Tibial artery (tissue), 4 donors: ENCODE measurements around the gene RETREG1.

Experiments used
- DNase-seq, 2 donors: peaks; one replicate each; pipeline ENCODE4 v3.0.0-alpha.2; 2019
- H3K27ac ChIP-seq, 2 donors: fragments of 200-600 bp; sonication (generic) in 1 of 2; 1 replicate in 1 of 2; 2 replicates in 1 of 2; pipeline ENCODE4 v1.5.1; 2018 to 2019; ENCODE audit warnings: mild to moderate bottlenecking in 1 of 2
- H3K27me3 ChIP-seq, 2 donors: fragments of 200-600 bp; sonication (generic) in 1 of 2; one replicate each; pipeline versions ENCODE4 v1.5.1 to v1.6.0; 2016 to 2019
- H3K36me3 ChIP-seq, 3 donors: fragments of 200-600 bp; sonication (generic) in 2 of 3; one replicate each; pipeline ENCODE4 v1.5.1; 2016 to 2019; ENCODE audit warnings: mild to moderate bottlenecking in 2 of 3
- H3K4me1 ChIP-seq, 4 donors: fragments of 200-600 bp; sonication (generic) in 2 of 4; 1 replicate in 3 of 4; 2 replicates in 1 of 4; pipeline ENCODE4 v1.5.1; 2016 to 2019
- H3K4me3 ChIP-seq, 2 donors: fragments of 200-600 bp; sonication (generic) in 1 of 2; 1 replicate in 1 of 2; 2 replicates in 1 of 2; pipeline ENCODE4 v1.5.1; 2018 to 2019; ENCODE audit warnings: mild to moderate bottlenecking in 2 of 2
- H3K9me3 ChIP-seq, 3 donors: fragments of 200-600 bp; sonication (generic) in 1 of 3; one replicate each; pipeline ENCODE4 v1.5.1; 2016 to 2019
- intact Hi-C: fragments of 100-400 bp; cut with DNase I; formaldehyde crosslinking; loops from one replicate; pipeline ENCODE4 v1.15.0; 2023; ENCODE audit warnings: low total_unique reads
- TF ChIP-seq, protein P1 (sequence below), 2 experiments: fragments of 200-600 bp in 1 of 2; fragments of 450-650 bp in 1 of 2; IDR thresholded peaks; one replicate each; pipeline ENCODE4 v1.5.1; 2017 to 2019; ENCODE audit warnings: antibody characterized with exemption in 2 of 2, mild to moderate bottlenecking in 1 of 2, moderate library complexity in 1 of 2

The RETREG1 gene

DNA sequence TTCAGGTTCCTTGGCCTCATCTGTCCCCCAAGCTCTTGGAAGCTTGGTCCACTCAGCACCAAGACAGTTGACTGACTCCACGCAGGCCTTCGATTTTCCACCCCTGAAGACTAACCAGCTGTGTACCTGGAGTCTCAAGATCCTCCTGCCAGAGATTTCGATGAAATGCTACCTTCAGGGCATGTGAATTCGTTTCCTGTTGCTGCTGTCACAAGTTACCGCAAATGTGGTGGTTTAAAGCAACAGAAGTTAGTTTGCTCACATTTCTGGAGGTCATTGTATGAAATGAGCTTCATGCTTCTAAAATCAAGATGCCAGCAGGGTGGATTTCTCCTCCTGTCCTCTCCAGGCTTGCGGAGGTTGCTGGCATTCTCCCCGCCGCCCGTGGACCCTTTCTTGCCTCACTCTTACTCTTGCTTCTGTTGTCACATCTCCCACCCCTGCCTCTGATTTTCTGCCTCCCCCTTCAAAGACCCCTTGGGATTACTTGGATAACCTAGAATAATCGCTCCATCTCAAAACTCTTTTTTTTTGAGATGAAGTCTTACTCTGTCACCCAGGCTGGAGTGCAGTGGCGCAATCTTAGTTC, 27.6 kb upstream of the RETREG1 start:
- no peak overlapping the region for H3K4me3 ChIP-seq
- intact Hi-C loops = no loop called here
- H3K27ac ChIP-seq = no peak overlapping the region
- peaks cover 0 to 1% of the 10 kb centered on the region in 2 donors for H3K27me3 ChIP-seq
- no peaks in the 10 kb centered on the region for H3K4me1 ChIP-seq
- H3K36me3 ChIP-seq = no peaks in the 10 kb centered on the region
- no peaks in the 10 kb centered on the region for H3K9me3 ChIP-seq
- no peak for DNase-seq
- TF ChIP-seq, protein P1, sequence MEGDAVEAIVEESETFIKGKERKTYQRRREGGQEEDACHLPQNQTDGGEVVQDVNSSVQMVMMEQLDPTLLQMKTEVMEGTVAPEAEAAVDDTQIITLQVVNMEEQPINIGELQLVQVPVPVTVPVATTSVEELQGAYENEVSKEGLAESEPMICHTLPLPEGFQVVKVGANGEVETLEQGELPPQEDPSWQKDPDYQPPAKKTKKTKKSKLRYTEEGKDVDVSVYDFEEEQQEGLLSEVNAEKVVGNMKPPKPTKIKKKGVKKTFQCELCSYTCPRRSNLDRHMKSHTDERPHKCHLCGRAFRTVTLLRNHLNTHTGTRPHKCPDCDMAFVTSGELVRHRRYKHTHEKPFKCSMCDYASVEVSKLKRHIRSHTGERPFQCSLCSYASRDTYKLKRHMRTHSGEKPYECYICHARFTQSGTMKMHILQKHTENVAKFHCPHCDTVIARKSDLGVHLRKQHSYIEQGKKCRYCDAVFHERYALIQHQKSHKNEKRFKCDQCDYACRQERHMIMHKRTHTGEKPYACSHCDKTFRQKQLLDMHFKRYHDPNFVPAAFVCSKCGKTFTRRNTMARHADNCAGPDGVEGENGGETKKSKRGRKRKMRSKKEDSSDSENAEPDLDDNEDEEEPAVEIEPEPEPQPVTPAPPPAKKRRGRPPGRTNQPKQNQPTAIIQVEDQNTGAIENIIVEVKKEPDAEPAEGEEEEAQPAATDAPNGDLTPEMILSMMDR (IDR thresholded peaks at IDR 0.05) = no peak

DNA sequence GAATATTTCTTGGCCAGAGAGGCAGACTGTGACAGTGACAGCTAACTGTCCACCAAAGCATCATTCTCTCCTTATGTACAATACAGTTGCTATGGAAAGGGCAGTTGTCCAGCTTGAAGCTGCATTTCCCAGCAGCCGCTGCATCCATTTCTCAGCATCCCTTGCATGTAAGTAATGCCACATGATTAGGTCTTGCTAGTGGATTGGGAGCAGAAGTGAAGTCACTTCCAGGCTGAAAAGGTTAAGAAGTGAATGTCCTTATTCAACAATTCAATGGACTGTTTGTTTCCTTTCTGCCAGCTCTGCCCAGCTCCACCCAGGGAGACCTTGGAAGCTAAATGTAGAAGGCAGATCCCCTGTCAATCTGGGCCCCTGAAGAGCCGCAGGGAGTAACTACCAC, 26.1 kb upstream of the RETREG1 start:
- no peak for DNase-seq
- intact Hi-C loops = no loop called here
- H3K4me3 ChIP-seq = no peak overlapping the region
- H3K36me3 ChIP-seq = no peaks in the 10 kb centered on the region
- TF ChIP-seq, protein P1 (IDR thresholded peaks at IDR 0.05) = no peak
- no peaks in the 10 kb centered on the region for H3K4me1 ChIP-seq
- peaks cover 0 to 8% of the 10 kb centered on the region in 2 donors for H3K27me3 ChIP-seq
- H3K9me3 ChIP-seq = no peaks in the 10 kb centered on the region
- no peak overlapping the region for H3K27ac ChIP-seq

GRCh38 chr5:16639206-16639605, 22.4 kb upstream of the RETREG1 start:
- no peaks in the 10 kb centered on the region for H3K36me3 ChIP-seq

GRCh38 chr5:16628376-16628775, 11.6 kb upstream of the RETREG1 start:
- Histone ChIP-seq H3K27me3 (peaks cover 0 to 11% of the 10 kb centered on the region in 2 donors), H3K9me3 (no peaks in the 10 kb centered on the region), H3K4me3 (no peak overlapping the region), H3K4me1 (no peaks in the 10 kb centered on the region), H3K36me3 (no peaks in the 10 kb centered on the region), H3K27ac (no peak overlapping the region)
- DNase-seq = no peak
- TF ChIP-seq, protein P1 (IDR thresholded peaks at IDR 0.05) = no peak
- intact Hi-C loops = no loop called here

More at GRCh38 chr5:16639206-16639605, 22.4 kb upstream of the RETREG1 start:
- TF ChIP-seq, protein P1 (IDR thresholded peaks at IDR 0.05) = no peak
- peaks cover 0 to 8% of the 10 kb centered on the region in 2 donors for H3K27me3 ChIP-seq
- DNase-seq = no peak
- H3K4me3 ChIP-seq = no peak overlapping the region
- no peak overlapping the region for H3K27ac ChIP-seq
- H3K4me1 ChIP-seq = no peaks in the 10 kb centered on the region
- no peaks in the 10 kb centered on the region for H3K9me3 ChIP-seq
- intact Hi-C loops = no loop called here

GRCh38 chr5:16626696-16627264, 10.0 kb upstream of the RETREG1 start:
- no peak for DNase-seq
- Histone ChIP-seq H3K27me3 (peaks cover 0 to 11% of the 10 kb centered on the region in 2 donors), H3K36me3 (no peaks in the 10 kb centered on the region), H3K4me1 (no peaks in the 10 kb centered on the region), H3K9me3 (no peaks in the 10 kb centered on the region), H3K4me3 (no peak overlapping the region), H3K27ac (no peak overlapping the region)
- intact Hi-C loops = no loop called here
- TF ChIP-seq, protein P1 (IDR thresholded peaks at IDR 0.05) = no peak
